HS-27A (cell line): Measurements from ENCODE around the gene SMAD3.

Source experiments
- DNase-seq: peaks from one replicate; pipeline ENCODE4 v3.0.0-alpha.2; 2012; ENCODE audit warnings: low read depth, missing footprints

Gene SMAD3

DNA sequence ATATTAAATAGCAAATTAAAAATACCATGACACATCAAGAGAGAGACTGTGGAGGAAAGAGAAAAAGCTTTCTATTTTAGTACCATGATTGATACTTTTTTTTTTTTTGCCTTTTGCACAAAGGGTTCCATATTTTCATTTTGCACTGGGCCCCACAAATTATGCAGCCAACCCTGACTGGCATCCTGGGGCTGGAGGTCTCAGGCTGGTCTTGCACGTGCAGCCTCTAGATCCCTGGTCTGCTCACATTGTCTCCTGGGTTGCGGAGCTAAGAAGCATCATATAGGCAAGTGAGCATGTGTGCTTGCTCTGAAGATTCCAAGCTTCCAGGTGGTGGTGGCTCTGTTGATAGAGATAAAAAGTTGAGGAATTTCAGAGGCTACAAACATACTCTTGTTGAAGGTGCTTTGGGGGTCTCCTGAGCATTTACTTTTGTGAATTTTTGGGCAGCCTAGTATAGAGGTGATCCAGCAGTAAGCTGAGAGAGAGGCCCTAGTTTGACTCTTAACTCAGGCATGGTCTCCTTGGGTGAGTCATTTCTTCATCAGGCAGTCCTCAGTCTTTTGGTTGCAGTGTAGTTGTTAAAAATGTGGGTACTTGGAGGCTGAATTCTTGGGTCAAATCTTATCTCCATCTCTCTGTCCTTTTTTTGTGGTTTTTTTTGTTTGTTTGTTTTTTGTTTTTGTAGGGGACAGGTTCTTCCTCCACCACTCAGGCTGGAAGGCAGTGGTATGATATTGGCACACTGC, 31.3 kb downstream of the SMAD3 start:
- no peak for DNase-seq

DNA sequence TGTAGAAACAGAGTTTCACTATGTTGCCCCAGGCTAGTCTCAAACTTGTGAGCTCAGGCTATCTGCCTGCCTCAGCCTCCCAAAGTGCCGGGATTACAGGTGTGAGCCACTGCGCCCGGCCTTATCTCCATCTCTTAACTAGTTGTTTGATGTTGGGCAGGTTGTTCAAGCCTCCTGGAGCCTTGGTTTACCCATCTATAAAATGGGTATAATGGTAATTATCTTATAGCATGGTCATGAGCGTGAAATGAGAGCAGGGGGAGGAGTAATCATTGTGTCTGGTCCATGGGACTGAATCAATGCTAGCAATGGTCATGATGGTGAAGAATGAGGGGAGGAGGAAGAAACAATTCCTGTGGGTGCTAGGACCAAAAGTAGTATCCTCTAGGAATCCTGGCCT, 32.0 kb downstream of the SMAD3 start:
- no peak for DNase-seq

DNA sequence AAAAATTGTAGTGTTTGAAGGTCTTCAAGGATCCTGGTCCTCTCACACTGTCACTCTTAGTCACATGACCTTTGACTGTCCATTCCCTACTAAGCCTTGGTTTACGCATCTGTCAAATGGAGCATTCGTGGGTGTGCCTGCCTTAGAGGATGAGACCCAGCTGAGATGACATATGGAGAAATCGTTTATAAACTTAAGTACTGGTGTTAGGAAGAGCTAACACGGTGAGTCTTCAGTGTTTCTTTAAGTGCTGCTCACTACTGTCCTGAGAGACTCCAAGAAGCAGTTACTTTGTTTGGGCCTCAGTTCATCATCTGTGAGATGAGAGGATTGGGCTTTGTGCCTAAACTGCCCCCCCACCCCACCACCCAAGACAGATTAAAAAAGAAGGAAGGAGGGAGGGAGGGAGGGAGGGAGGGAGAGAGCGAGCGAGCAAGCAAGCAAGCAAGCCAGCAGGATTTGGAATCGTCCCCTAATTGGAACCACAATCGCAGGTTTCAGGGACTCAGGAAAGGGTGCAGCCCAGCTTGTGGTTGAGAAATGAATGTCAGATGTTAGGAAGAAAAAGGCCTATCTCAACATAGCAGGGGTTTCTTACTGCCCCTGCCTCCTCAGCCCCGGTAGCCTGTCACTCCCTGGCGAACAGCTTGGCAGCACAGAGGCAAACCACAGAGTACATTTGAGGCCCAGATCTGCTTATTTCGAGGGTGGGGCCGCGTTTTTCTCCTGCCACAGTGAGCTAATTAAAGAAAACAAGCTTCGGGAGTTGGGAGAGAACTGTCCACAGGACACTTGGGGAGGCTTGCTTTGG, 32.7 kb downstream of the SMAD3 start:
- DNase-seq: no peak

DNA sequence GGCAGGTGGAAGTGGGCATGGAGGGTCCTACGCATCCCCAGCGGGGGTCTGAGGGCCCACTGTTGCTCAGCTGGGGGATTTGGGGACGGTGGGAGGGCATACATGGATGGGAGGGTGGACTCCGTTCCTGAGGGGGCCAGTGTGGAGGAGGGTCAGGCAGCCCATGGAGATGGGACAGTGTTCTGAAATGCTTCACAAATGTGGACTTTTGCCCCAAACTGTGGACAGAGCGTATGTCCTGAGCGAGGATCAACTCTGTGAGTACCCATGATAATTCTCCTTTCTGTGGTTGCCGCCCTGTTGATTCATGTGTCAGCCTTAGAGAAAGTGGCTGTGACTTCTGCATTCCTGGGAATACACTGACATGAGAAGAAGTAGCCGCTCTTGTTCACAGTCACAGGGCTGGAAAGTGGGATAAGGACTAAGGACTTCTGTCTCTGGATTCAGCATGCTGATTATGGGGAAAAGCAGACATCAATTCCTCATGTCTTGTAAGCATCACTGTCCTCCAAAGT, 33.4 kb downstream of the SMAD3 start:
- DNase-seq: no peak

DNA sequence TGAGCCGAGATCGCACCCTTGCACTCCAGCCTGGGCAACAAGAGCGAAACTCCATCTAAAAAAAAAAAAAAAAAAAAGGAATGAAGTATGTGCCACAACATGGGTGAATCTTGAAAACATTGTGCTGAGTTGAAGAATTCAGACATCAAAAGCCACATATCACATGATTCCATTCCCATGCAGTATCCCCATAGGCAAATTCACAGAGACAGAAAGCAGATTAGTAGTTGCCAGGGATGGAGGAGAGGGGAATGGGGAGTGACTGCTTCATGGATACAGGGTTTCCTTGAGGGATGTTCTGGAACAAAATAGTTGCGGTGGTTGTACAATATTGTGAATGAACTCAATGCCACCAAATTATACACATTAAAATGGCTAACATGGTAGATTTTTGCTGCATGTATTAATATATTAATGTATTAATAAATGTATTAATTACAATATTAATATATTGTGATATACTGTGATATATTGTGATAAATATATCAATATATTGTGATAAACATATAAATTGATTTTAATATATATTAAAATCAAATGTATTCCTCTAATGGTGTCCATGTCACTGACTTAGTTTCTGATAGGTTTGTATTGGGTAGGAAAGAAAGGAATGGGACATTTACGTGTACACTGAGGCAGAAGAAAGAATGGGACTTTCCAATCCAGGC, 34.9 kb downstream of the SMAD3 start:
- DNase-seq: no peak

- no peak for DNase-seq
Observed at GRCh38 chr15:67100801-67101581, 35.6 kb downstream of the SMAD3 start.

GRCh38 chr15:67101911-67102598, 36.7 kb downstream of the SMAD3 start:
- peak; percentile 84 for DNase-seq

GRCh38 chr15:67102599-67102929, 37.2 kb downstream of the SMAD3 start:
- DNase-seq: no peak

DNA sequence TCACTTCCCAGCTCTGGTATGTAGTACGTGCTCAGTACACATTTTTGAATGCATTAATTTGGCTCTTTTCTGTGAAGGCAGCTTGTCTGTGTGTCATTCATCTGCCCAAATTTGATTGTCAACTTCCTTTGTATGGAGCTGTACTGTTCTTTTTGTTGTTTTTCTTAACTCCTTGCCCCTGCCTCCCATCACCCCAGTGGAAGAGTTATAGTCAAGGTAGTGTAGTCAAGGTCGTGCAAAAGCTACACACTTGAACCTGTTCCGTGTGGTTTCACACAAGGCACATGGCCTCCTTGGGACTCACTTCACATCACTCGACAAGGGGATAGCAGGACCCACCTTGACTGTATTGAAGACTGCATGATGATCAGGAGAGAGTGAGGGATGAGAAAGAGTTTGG, 37.6 kb downstream of the SMAD3 start:
- no peak for DNase-seq

DNA sequence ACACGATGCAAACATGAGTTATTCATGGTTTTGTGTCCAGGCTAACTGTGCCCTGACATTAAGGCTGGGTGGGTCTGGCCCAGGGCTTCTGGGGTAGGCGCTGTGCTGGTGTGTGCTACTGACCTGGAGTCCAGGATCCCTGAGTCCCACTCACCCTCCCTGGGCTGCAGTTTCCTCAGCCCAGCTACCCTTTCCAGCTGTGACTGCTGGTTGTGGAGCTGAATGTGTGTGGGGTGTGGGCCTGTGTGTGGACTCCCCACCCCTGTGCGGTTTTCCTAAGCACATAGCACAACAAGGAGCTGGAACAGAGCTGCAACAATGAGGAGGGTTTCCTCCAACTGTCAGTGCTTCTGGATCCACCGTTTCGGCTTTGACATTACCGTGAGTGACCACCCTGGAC, 38.0 kb downstream of the SMAD3 start:
- DNase-seq: no peak

- no peak for DNase-seq
Observed at GRCh38 chr15:67103869-67104268, 38.5 kb downstream of the SMAD3 start.

DNA sequence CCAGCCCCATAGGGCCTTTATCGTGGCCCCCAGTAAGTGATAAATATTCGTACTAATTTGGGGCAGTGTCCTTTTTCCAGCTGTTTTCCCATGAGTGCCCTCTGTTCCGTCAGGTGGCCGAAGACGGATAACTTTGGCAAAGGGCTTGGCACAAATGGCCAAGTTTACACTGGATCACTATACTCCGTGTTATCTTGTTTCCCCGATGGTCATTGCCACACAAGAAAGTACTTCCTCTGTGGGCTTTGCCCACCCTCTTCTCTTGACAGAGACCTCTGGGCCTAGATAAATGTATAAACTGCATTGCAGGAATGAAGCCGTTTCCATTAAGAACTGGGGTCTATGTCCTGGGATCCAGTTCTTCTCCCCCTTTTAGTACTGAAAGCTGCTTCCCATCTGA, 39.1 kb downstream of the SMAD3 start:
- no peak for DNase-seq

DNA sequence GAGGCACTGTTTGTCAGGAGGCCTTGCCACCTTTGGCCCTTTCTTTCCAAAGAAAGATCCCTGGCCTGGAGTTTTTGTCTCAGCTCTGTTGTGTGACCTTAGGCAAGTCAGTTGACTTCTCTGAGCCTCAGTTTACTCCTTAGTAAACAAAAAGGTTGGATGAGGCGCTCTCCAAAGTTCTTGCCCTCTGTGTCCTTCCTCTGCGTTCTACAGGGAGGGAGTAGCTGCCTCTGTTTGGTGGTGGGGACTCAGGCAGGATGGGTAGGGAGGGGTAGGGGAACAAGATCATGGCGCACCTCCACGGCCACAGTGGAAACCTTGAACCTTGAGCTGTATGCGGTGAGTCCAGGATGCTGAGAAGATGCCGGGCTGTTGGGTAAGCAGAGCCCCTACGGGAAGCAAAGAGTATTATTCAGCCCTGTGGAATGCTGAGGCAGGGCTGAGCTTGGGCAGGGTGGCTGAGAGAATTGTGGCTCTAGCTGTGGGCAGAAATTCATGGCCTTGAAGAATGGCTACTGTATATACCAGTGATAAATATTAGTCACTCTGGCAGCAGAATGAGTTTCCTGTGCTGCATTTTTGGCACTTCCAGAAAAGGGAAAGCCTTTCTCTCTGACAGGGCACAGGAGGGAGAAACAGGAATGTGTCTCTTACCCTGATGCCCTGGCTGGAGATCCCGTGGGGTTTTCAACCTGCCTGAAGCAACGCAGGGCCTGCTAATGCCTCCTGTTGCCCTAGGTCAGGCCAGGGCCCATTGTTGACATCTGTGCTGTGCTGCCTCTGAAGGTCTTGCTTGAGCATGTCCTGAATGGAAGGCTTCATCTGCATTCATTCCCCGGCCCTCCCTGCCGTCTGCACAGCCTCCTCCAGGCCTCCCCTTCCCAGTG, 39.9 kb downstream of the SMAD3 start:
- DNase-seq: peak; percentile 98

GRCh38 chr15:67105991-67106763, 40.8 kb downstream of the SMAD3 start:
- DNase-seq: no peak

DNA sequence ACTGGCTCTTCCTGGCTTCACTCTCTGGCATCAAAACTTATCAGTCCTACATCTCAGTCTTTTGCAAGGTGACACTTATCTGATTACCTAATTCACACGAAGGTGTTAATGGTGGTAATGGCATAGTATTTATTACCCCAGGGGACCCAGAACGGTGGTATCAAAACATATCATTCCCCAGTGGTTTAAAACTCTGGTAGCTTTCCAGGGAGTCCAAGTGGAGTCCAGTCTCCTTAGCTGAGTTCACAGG, 41.3 kb downstream of the SMAD3 start:
- no peak for DNase-seq

DNA sequence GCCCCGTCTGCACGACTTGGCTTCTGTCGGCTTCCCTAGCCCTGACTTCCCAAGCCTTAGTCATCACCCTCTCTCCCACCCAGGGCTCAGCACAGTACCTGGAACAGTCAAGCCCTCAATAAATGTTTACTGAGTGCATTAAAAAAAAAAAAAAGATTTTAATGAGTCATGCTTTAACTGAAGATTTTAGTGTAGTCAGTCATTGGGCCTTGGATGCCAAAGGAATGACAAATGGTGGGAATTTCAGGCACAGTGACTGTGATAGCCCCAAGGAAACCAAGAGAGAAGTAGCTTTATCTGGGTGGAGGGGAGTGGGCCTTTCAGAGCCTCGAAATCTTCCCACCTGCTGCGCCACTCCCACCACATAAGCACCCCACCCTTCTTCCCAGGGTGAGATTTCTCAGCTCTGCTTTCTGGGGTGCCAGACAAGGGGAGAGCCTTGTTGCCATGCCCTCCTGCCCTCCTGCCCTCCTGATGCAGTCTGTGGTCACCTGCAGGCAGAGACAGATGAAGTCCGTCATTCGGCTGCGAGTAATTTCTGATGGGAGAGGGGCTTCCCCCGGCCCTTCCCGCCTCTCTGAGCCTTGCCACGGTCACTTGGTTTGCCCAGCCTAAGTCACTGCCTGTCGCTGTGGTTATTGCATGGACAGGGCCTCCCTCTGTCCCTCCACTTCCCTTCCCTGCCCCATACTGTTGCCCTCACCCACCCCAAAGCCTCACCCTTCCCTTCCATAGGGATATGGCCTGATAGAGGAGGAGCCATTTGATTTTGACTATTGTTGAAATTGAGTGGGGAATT, 41.8 kb downstream of the SMAD3 start:
- DNase-seq: peak; percentile 97

GRCh38 chr15:67108122-67108961, 42.9 kb downstream of the SMAD3 start:
- no peak for DNase-seq
